WERI-Rb-1 (cell line): ENCODE results near the gene ZNF385D.
A peak's percentile ranks its signal among the peaks of the same experiment; 100 is the strongest.

Experiments
- DNase-seq: peaks from one replicate; pipeline ENCODE4 v3.0.0-alpha.2; 2020
- H3K27ac ChIP-seq: fragments of 250-450 bp; sonication (Bioruptor Pico); 2 replicates; pipeline ENCODE4 v1.5.1; 2020; ENCODE audit warnings: mild to moderate bottlenecking, moderate library complexity
- H3K27me3 ChIP-seq: fragments of 250-450 bp; sonication (Bioruptor Pico); 2 replicates; pipeline ENCODE4 v1.5.1; 2021; ENCODE audit warnings: mild to moderate bottlenecking, low read depth, moderate library complexity; ENCODE audit not compliant: insufficient read depth, severe bottlenecking
- H3K36me3 ChIP-seq: fragments of 250-450 bp; sonication (Bioruptor Pico); 2 replicates; pipeline ENCODE4 v1.5.1; 2020; ENCODE audit warnings: mild to moderate bottlenecking, moderate library complexity
- H3K4me3 ChIP-seq: 2 replicates; pipeline ENCODE4 v1.5.1; 2011; ENCODE audit warnings: low read depth, mild to moderate bottlenecking, control low read depth, low read length
- H3K9me3 ChIP-seq: fragments of 250-450 bp; sonication (Bioruptor Pico); 2 replicates; pipeline ENCODE4 v1.5.1; 2021; ENCODE audit warnings: mild to moderate bottlenecking, moderate library complexity; ENCODE audit not compliant: severe bottlenecking
- TF ChIP-seq, protein P1 (sequence below): IDR thresholded peaks from 2 replicates; pipeline ENCODE4 v1.5.1; 2011; ENCODE audit warnings: low read depth, mild to moderate bottlenecking, control low read depth, inconsistent platforms, low read length

The ZNF385D gene

DNA sequence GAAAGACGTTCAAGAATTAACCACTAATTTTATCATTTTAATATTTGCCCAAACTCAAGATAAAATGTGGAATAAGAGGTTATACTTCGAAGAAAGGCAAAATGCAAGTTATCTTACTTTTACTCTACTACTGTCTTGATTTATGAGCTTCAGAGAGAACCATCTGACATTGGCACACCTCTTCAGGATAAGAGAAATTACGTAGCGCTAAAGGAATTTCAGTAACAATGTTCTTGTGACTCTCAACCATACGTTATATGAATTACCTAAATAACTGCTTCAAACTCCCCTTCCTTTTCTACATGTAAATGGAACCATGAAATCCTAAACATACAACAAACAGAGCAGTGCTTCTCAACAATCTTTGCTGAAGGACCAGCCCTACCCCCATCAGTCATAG, 96.8 kb downstream of the ZNF385D start:
- Histone ChIP-seq H3K27ac (no peak overlapping the region), H3K27me3 (no peaks in the 10 kb centered on the region), H3K4me3 (no peak overlapping the region), H3K36me3 (no peaks in the 10 kb centered on the region), H3K9me3 (no peaks in the 10 kb centered on the region)
- no peak for DNase-seq
- TF ChIP-seq, protein P1, sequence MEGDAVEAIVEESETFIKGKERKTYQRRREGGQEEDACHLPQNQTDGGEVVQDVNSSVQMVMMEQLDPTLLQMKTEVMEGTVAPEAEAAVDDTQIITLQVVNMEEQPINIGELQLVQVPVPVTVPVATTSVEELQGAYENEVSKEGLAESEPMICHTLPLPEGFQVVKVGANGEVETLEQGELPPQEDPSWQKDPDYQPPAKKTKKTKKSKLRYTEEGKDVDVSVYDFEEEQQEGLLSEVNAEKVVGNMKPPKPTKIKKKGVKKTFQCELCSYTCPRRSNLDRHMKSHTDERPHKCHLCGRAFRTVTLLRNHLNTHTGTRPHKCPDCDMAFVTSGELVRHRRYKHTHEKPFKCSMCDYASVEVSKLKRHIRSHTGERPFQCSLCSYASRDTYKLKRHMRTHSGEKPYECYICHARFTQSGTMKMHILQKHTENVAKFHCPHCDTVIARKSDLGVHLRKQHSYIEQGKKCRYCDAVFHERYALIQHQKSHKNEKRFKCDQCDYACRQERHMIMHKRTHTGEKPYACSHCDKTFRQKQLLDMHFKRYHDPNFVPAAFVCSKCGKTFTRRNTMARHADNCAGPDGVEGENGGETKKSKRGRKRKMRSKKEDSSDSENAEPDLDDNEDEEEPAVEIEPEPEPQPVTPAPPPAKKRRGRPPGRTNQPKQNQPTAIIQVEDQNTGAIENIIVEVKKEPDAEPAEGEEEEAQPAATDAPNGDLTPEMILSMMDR, result no peak

DNA sequence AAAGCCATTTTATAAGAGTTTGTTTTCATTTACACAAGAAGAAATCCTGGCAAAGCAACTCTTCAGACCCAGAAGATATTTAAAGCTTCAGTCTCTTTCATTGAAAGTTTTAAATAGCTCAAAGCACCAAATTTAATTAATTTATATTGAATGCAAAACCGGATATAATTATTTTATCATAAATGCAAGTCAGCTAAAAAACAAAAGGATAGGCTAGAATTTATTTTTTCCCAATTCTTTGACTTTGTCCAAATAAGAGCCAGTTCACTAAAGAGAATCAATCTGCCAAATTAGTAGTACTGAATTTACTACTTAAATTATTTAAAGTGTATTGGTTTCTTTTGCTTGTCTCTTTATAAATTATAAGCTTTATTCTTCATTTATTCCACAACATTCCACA, 101.5 kb downstream of the ZNF385D start:
- no peaks in the 10 kb centered on the region for H3K9me3 ChIP-seq
- DNase-seq, result no peak
- no peak overlapping the region for H3K4me3 ChIP-seq
- H3K27me3 ChIP-seq, result no peaks in the 10 kb centered on the region
- TF ChIP-seq, protein P1, result no peak
- no peak overlapping the region for H3K27ac ChIP-seq
- no peaks in the 10 kb centered on the region for H3K36me3 ChIP-seq

DNA sequence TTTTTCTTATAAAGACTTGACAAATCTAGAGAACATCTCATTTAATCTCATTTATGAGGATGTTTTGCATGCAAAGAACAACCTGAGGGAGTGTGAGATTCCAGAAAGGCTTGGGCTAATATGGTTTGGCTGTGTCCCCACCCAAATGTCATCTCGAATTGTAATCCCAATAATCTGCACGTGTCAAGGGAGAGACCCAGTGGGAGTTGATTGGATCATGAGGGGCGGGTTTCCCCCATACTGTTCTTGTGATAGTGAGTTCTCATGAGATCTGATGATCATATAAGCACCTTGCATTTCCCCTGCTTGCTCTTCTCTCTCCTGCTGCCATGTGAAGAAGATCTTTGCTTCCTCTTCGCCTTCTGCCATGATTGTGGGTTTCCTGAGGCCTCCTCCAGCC, 103.0 kb downstream of the ZNF385D start:
- Histone ChIP-seq H3K27ac (no peak overlapping the region), H3K27me3 (no peaks in the 10 kb centered on the region), H3K4me3 (no peak overlapping the region), H3K36me3 (no peaks in the 10 kb centered on the region), H3K9me3 (no peaks in the 10 kb centered on the region)
- peak; percentile 28 for DNase-seq
- TF ChIP-seq, protein P1, result no peak

DNA sequence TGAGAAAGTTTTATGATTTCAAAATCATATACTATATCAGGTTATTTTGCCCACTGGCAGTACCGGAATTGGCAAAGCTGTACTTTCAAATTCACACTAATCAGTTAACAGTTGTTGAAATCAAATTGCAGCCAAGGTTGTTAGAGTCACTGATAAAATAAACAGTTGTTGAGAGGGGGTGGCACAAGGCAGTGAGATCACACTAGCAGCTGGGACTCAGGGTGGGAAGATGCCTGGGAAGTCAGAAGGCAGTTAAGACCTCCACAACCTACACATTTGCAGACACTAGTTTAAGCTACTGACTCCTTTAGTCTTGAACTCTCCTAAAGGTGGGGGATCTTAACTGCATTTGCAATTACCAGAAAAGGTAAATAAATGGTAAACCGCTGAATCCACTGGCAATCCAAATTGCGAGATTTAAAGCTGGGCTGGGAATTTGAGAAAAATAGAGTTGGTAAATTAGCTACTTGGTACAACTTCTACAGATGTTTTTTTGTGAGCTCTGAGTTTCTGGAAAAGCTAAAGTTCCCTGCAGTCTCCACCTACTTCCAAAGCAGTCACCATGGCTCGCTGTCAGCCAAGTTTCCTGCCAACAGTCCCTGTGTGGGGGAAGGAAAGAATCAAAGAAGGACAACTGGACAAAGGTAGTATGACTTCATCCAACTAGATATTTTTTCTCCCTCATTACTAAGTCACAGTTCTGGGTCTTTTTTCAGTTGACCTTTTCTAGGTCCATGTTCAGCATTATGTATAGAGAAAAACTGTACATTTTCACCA, 105.7 kb downstream of the ZNF385D start:
- no peak for DNase-seq
- no peaks in the 10 kb centered on the region for H3K36me3 ChIP-seq
- TF ChIP-seq, protein P1, result no peak
- H3K27me3 ChIP-seq, result no peaks in the 10 kb centered on the region
- no peak overlapping the region for H3K4me3 ChIP-seq
- H3K27ac ChIP-seq, result no peak overlapping the region
- H3K9me3 ChIP-seq, result no peaks in the 10 kb centered on the region

DNA sequence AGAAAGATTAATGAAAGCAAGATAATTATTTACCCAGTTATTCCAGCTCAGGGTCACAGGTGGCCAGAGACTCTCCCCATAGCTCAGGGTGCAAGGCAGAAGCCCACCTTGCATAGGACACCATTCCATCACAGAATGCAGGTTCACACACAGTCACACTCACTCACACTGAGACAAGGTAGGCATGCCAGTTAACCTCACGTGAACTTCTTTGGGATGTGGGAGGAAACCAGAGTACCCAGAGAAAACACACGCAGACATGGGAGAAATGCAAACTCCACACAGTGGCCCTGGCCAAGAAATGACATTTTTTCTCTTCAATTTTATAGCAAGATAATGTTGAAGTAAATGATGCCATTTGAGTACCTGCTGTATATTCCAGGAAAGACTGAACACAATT, 106.7 kb downstream of the ZNF385D start:
- Histone ChIP-seq H3K27me3 (no peaks in the 10 kb centered on the region), H3K36me3 (no peaks in the 10 kb centered on the region), H3K27ac (no peak overlapping the region), H3K9me3 (no peaks in the 10 kb centered on the region), H3K4me3 (no peak overlapping the region)
- DNase-seq, result no peak
- TF ChIP-seq, protein P1, result no peak

DNA sequence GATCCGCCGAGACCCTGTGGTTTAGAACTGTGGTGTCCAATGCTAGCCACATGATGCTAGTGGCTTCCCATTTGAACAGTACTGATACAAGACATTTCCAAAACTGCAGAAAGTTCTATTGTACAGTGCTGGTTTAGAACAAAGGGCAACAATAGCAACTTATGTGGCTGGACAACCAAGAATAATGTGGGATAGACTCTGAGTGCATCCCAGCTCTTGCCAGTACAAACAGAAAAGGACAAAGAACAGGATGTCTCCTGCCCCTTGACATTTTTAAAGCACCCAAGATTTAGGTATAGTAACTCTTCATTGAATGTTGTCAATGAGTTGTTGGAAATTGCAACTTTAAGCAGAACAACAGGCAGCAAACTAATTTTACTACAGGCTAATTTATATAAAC, 107.3 kb downstream of the ZNF385D start:
- no peaks in the 10 kb centered on the region for H3K9me3 ChIP-seq
- H3K36me3 ChIP-seq, result no peaks in the 10 kb centered on the region
- H3K27ac ChIP-seq, result no peak overlapping the region
- no peaks in the 10 kb centered on the region for H3K27me3 ChIP-seq
- H3K4me3 ChIP-seq, result no peak overlapping the region
- TF ChIP-seq, protein P1, result no peak
- DNase-seq, result no peak
